ENCODE results near the gene PDPR.

DNA sequence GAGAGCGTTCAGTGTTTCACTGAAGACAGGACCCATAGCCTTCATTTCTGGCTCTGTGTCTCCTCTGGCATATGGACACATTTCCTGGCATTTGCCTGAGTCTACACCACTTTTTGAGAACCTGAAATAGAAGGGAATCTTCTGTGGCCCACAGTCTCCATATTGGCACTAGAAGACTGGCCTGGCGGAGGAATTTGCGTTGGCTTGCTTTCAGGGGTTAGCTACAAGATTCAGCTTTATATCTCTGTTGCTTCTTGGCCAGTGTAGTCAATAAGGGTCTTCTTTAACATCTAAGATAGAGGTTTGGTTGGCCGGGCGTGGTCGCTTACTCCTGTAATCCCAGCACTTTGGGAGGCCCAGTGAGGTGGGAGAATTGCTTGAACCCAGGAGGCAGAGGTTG lies 46.7 kb downstream of the PDPR start:
- TF ChIP-seq, protein P1, sequence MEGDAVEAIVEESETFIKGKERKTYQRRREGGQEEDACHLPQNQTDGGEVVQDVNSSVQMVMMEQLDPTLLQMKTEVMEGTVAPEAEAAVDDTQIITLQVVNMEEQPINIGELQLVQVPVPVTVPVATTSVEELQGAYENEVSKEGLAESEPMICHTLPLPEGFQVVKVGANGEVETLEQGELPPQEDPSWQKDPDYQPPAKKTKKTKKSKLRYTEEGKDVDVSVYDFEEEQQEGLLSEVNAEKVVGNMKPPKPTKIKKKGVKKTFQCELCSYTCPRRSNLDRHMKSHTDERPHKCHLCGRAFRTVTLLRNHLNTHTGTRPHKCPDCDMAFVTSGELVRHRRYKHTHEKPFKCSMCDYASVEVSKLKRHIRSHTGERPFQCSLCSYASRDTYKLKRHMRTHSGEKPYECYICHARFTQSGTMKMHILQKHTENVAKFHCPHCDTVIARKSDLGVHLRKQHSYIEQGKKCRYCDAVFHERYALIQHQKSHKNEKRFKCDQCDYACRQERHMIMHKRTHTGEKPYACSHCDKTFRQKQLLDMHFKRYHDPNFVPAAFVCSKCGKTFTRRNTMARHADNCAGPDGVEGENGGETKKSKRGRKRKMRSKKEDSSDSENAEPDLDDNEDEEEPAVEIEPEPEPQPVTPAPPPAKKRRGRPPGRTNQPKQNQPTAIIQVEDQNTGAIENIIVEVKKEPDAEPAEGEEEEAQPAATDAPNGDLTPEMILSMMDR (conservative IDR thresholded peaks at IDR 0.05; ENCODE audit: low read depth in 2 of 2): no peak
- TF ChIP-seq ETS1 (IDR thresholded peaks at IDR 0.05) (no peak), EZH2phosphoT487 (IDR thresholded peaks at IDR 0.05; ENCODE audit: unreplicated experiment) (no peak), EZH2 (IDR thresholded peaks at IDR 0.05; ENCODE audit: low read depth, unreplicated experiment) (no peak), REST (IDR thresholded peaks at IDR 0.05; ENCODE audit: unreplicated experiment) (no peak), POLR2AphosphoS5 (IDR thresholded peaks at IDR 0.05; ENCODE audit: low read depth) (no peak), JUNB (IDR thresholded peaks at IDR 0.05; ENCODE audit: unreplicated experiment) (no peak), CREB1 (CRISPR knock-in tag; IDR thresholded peaks at IDR 0.05; ENCODE audit: low read depth) (no peak)
